ENCODE results near the gene PAGR1.
A peak's percentile ranks its signal among the peaks of the same experiment; 100 is the strongest.
"Not testable (repeated sequence)": the region's sequence is repeated elsewhere in the genome, so short reads cannot be mapped to it uniquely, and the experiment has no call there.

PAGR1 gene

DNA sequence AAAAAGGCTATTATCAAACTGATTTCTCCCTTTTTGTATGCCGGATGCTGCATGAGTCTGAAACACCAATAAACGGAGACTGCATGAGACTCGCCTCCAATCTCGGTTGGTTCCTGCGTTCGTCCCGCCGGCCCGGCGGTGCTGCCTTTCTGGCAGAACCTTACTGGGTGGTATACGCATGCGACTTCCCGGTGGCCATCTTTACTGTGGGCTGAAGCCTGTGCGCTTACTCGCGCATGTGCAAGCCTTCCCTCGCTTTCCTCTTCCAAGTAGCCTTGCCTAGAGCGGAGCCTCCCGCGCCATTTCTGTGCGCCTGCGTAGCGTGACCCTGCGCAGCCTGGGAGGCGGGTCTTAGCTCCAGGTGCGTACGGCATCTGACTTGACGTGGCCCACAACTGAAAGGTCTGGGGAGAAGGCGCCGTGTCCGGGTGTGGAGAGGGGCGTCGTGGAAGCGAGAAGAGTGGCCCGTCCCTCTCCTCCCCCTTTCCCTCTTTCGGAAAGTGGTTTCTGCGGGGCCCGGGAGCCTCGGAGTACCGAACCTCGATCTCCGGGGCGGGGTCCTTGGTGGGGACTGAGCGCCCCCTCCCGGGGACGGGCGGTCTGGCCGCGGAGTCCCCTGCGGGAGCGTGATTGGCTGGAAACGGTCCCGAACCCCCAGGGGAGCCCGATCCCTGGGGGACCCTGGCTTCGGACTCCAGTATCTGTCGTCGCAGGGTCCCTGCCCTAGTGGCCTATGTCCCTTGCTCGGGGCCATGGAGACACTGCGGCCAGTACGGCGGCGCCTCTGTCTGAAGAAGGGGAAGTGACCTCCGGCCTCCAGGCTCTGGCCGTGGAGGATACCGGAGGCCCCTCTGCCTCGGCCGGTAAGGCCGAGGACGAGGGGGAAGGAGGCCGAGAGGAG lies at the start of gene PAGR1:
TSS of gene PAGR1 (plus strand) at position 360 of the 901 bp plus-strand sequence. CDS start at position 734, 374 bp downstream.
- peak; percentile 100 for DNase-seq (ENCODE audit: low read depth)
- TF ChIP-seq, protein P1, sequence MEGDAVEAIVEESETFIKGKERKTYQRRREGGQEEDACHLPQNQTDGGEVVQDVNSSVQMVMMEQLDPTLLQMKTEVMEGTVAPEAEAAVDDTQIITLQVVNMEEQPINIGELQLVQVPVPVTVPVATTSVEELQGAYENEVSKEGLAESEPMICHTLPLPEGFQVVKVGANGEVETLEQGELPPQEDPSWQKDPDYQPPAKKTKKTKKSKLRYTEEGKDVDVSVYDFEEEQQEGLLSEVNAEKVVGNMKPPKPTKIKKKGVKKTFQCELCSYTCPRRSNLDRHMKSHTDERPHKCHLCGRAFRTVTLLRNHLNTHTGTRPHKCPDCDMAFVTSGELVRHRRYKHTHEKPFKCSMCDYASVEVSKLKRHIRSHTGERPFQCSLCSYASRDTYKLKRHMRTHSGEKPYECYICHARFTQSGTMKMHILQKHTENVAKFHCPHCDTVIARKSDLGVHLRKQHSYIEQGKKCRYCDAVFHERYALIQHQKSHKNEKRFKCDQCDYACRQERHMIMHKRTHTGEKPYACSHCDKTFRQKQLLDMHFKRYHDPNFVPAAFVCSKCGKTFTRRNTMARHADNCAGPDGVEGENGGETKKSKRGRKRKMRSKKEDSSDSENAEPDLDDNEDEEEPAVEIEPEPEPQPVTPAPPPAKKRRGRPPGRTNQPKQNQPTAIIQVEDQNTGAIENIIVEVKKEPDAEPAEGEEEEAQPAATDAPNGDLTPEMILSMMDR (IDR thresholded peaks at IDR 0.05; ENCODE audit: insufficient read depth, low read depth, low read length, missing control alignments), result peak; percentile 96
- peak within 1 kb of the TSS; percentile 90 for H3K4me3 ChIP-seq (ENCODE audit: low read depth, low read length)

DNA sequence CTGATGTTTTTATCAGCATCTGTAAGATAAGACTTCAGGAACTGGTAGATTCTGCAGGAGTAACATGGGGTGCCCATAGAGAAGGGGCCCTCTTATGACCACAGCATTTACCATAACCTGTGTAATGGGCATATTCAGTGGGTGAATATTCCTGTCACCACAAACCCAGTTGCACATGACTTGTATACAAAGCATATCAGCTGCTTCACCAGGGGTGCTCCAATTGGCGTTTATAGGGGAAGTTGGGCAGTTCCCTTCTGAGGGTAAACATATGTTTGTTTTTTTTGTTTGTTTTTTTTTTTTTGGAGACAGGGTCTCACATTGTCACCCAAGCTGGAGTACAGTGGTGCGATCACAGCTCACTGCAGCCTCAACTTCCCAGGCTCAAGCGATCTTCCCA lies 49.4 kb upstream of the PAGR1 start:
- DNase-seq (ENCODE audit: low read depth), result no peak
- TF ChIP-seq, protein P1 (IDR thresholded peaks at IDR 0.05; ENCODE audit: insufficient read depth, low read depth, low read length, missing control alignments), result no peak
- H3K4me3 ChIP-seq (ENCODE audit: low read depth, low read length), result no peak overlapping the region

DNA sequence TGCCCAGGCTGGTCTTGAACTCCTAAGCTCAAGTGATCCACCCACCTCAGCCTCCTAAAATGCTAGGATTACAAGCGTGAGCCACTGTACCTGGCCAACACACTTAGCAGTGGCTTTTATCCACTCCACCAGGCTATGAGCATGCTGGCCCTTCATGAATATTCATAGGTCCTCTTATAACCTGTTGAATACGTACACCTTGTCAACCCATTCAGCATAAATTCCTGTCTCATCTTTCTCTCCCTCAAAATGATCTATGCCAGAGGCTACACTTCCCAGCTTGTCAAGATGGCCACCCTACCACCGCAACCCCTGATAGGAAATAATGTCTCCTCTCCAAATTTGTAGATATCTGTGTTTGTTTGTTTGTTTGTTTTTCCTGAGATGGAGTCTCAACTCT lies 48.9 kb upstream of the PAGR1 start:
- DNase-seq (ENCODE audit: low read depth), result no peak
- no peak overlapping the region for H3K4me3 ChIP-seq (ENCODE audit: low read depth, low read length)
- TF ChIP-seq, protein P1 (IDR thresholded peaks at IDR 0.05; ENCODE audit: insufficient read depth, low read depth, low read length, missing control alignments), result no peak

DNA sequence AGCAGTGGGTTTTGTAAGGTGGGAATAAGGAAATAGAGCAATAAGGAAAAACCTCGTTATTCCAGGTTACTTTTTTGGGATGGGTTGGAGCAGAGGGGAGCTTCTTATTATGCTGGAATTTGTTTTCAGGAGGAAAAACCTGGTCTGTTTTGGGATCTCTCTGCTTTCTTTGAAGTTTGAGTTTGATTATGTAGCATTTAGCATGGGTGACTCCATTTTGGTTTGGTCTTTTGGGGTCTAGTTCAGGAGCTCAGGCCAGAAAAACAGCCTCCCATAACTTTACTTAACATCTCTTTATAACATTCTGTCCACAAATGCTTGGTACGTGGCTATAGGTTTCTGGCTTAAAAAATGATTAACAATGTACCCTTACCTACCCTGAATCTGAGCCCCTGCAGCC lies 46.4 kb upstream of the PAGR1 start:
- DNase-seq (ENCODE audit: low read depth), result no peak
- H3K4me3 ChIP-seq (ENCODE audit: low read depth, low read length), result no peak overlapping the region
- TF ChIP-seq, protein P1 (IDR thresholded peaks at IDR 0.05; ENCODE audit: insufficient read depth, low read depth, low read length, missing control alignments), result no peak

DNA sequence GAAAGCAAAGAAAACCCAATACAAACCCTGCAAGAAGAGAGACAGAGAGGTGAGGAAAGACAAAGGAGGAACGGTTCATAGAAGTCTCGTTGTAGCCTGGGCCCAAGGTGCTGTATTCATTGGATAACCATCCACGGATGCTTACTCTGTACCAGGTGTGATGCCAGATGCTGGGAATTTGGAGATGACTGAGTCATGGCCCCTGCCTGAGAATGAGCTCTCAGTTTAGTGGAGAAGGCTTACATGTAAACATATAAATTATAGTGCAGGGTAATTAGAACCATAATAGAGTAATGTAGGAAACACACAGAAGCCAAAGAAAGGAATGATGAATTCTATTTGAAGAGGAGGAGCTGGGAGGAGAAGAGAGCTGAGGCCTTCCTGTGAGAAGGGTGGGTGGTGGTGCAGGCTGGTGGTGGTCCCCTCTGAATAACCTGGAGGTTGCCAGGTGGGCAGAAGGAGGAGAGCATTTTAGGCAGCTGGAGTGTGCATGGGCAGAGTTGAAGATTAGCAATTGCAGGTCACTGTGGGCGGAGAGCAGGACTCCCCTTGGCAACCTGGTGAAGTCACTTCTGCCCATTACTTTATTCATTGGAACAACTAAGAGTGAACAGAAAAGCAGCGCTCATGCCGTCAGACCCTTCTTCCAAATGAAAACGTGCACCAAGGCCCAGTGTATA lies 45.6 kb upstream of the PAGR1 start:
- H3K4me3 ChIP-seq (ENCODE audit: low read depth, low read length), result no peak overlapping the region
- DNase-seq (ENCODE audit: low read depth), result no peak
- TF ChIP-seq, protein P1 (IDR thresholded peaks at IDR 0.05; ENCODE audit: insufficient read depth, low read depth, low read length, missing control alignments), result no peak

DNA sequence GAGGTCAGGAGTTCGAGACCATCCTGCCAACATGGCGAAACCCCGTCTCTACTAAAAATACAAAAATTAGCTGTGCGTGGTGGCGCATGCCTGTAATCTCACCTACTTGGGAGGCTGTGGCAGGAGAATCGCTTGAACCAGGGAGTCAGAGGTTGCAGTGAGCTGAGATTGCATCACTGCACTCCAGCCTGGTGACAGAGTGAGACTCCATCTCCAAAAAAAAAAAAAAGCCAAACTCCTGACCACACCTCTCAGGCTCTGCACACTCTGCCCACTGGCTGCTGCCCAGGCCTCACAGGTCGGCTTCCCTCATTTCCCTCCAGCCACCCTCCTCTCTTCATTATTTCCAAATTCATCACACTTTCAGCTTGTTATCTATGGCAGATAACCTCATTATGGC lies 43.6 kb upstream of the PAGR1 start:
- not testable (repeated sequence) for DNase-seq (ENCODE audit: low read depth); H3K4me3 ChIP-seq (ENCODE audit: low read depth, low read length)

DNA sequence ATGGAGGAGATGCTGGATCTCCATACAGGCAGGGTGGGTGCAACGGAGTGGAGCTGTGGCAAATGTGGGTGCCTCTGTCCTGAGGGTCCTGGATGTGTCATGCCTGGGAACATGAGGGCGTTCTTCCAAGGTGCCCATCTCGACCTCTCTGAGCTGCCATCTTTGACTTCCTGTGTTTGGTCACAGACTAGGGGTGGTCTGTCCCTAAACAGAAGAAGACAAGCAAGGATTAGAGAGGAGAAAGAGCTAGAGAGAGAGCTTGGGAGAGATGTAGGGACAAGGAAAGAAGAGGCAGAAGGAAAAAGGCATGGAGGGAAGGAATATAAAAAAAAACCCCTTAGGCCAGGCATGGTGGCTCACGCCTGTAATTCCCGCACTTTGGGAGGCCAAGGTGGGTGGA lies 41.2 kb upstream of the PAGR1 start:
- no peak overlapping the region for H3K4me3 ChIP-seq (ENCODE audit: low read depth, low read length)
- TF ChIP-seq, protein P1 (IDR thresholded peaks at IDR 0.05; ENCODE audit: insufficient read depth, low read depth, low read length, missing control alignments), result no peak
- DNase-seq (ENCODE audit: low read depth), result no peak
